ENCODE data around the gene MXRA8. TPM values are rescaled to one million over a fixed set of nuclear protein-coding genes. Genes with fewer than 3 reads are reported as not detected.

MXRA8 gene
- total and polyA plus RNA-seq, 9 of the 15 experiments (the other 6 are each of a cell fraction or from before 2014, with no cell fraction given) = 0.66 to 11.3 (median 6.3) TPM

GRCh38 chr1:1374929-1375662, 16.7 kb upstream of the MXRA8 start, which contains the start of gene AURKAIP1 (continued):
- TF ChIP-seq ATF4 (CRISPR knock-in tag; IDR thresholded peaks at IDR 0.05) (no peak; the same call in 1 of the 2 replicates), STAG1 (CRISPR knock-in tag; IDR thresholded peaks at IDR 0.05; ENCODE audit: borderline replicate concordance) (no peak), ETV5 (CRISPR knock-in tag; IDR thresholded peaks at IDR 0.05; ENCODE audit: low read depth) (peak; percentile 98), RBBP5 (IDR thresholded peaks at IDR 0.05; ENCODE audit: borderline replicate concordance, insufficient read depth, low read length, poor library complexity, severe bottlenecking) (peak; percentile 100), CHD1 (IDR thresholded peaks at IDR 0.05; ENCODE audit: low read length) (peak; percentile 84), SMARCA5 (IDR thresholded peaks at IDR 0.05) (no peak), C11orf30 (IDR thresholded peaks at IDR 0.05; ENCODE audit: low read depth) (peak; percentile 99), ARID2 (IDR thresholded peaks at IDR 0.05) (no peak), SRF (CRISPR knock-in tag; IDR thresholded peaks at IDR 0.05) (peak in 1 of 2 experiments; percentile 87; a peak in 2 of 4 replicates), CXXC5 (CRISPR knock-in tag; IDR thresholded peaks at IDR 0.05) (peak; percentile 99), ZBED1 (IDR thresholded peaks at IDR 0.05) (peak; percentile 74; the same call in 1 of the 2 replicates), MLLT1 (IDR thresholded peaks at IDR 0.05) (peak in 1 of 2 experiments; percentile 51; a peak in 1 of 4 replicates), MCM7 (IDR thresholded peaks at IDR 0.05) (no peak), HOMEZ (CRISPR knock-in tag; IDR thresholded peaks at IDR 0.05) (no peak), MBD1 (CRISPR knock-in tag; IDR thresholded peaks at IDR 0.05) (no peak), TSHZ1 (CRISPR knock-in tag; IDR thresholded peaks at IDR 0.05) (no peak), NR2C2 (CRISPR knock-in tag; IDR thresholded peaks at IDR 0.05) (peak; percentile 96), NR2C2 (tag; IDR thresholded peaks at IDR 0.05) (peak; percentile 99), PHF21A (IDR thresholded peaks at IDR 0.05; ENCODE audit: borderline replicate concordance, low read depth) (peak; percentile 84)
